Vagina (tissue), 2 donors: ENCODE measurements around the gene GLT6D1.

Experiments used
- POLR2A ChIP-seq, 2 donors: fragments of 450-650 bp; IDR thresholded peaks; one replicate each; pipeline ENCODE4 v1.6.1; 2017; ENCODE audit warnings: antibody characterized with exemption in 2 of 2, mild to moderate bottlenecking in 2 of 2, moderate library complexity in 2 of 2
- POLR2AphosphoS5 ChIP-seq, 2 donors: sonication (generic); formaldehyde crosslinking; IDR thresholded peaks; one replicate each; pipeline ENCODE4 v1.9.0; 2017; ENCODE audit warnings: antibody characterized with exemption in 2 of 2, mild to moderate bottlenecking in 2 of 2, low read depth in 1 of 2; ENCODE audit not compliant: insufficient read depth in 1 of 2

DNA sequence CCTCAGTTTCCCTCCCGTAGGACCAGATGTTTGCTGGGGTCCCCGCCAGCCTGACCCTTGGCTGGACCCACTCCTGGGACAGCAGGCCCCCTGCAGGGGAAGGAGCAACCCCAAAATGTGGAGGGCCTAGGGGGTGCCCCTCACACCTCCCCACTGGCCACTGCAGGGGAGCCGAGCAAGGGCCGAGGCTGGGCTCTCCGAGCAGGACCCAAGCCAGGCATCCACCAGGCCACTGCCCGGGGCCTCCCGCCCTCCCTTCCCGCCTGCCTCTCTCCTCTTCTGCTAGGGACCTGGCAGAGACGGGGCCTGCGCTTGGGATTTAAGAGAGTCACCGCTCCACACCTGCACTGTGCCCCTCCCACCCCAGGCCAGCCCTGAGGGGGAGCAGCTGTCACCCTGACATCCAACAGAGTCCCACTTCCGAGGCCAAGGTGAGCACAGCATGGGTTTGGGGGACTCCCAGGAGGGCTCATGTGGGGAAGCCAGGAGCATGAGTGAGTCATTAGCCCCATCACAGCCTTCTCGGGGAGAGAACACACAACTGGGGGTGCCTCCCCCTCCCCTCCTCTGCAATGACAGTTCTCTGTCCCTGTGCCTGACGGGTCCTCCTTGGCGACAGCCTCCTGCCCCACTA lies 44.2 kb upstream of the GLT6D1 start:
- TF ChIP-seq POLR2AphosphoS5 (IDR thresholded peaks at IDR 0.05; ENCODE audit: insufficient read depth in 1 of 2, low read depth in 1 of 2), result no peak
- TF ChIP-seq POLR2A (IDR thresholded peaks at IDR 0.05), result no peak
